GM21825 (cell line): Measurements from ENCODE around the gene SAMHD1.
"Not testable (repeated sequence)": the region's sequence is repeated elsewhere in the genome, so short reads cannot be mapped to it uniquely, and the experiment has no call there.

Experiments used
- ATAC-seq: cut with Tn5 transposase; IDR thresholded peaks from one replicate; pipeline ENCODE4 v1.9.1; 2021; ENCODE audit warnings: mild to moderate bottlenecking, moderate library complexity; ENCODE audit not compliant: unreplicated experiment

Gene SAMHD1

DNA sequence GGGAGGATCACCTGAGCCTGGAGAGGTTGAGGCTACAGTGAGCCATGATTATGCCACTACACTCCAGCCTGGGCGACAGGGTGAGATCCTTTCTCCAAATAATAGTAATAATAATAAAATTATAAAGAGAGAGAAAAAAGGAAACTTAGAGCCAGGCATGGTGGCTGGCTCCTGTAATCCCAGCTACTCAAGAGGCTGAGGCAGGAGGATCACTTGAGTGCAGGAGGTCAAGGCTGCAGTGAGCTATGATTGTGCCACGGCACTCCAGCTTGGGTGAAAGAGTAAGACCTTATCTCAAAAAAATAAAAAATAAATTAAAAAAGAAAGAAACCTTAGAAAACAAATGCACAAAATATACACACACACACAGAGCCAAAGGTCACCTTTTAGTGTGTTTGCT is 5.2 kb upstream of the SAMHD1 start:
- ATAC-seq: no peak

DNA sequence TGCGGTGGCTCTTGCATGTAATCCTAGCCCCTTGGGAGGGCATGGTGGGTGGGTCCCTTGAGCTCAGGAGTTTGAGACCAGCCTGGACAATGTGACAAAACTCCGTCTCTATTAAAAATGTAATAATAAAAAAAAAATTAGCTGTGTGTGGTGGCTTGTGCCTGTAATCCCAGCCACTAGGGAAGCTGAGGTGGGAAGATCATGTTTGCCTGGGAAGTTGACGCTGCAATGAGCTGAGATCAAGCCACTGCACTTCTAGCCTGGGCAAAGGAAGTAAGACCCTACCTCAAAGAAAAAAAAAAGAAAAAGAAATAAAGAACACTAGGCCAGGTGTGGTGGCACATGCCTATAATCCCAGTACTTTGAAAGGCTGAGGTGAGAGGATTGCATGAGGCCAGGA is 4.5 kb upstream of the SAMHD1 start:
- ATAC-seq: no peak

DNA sequence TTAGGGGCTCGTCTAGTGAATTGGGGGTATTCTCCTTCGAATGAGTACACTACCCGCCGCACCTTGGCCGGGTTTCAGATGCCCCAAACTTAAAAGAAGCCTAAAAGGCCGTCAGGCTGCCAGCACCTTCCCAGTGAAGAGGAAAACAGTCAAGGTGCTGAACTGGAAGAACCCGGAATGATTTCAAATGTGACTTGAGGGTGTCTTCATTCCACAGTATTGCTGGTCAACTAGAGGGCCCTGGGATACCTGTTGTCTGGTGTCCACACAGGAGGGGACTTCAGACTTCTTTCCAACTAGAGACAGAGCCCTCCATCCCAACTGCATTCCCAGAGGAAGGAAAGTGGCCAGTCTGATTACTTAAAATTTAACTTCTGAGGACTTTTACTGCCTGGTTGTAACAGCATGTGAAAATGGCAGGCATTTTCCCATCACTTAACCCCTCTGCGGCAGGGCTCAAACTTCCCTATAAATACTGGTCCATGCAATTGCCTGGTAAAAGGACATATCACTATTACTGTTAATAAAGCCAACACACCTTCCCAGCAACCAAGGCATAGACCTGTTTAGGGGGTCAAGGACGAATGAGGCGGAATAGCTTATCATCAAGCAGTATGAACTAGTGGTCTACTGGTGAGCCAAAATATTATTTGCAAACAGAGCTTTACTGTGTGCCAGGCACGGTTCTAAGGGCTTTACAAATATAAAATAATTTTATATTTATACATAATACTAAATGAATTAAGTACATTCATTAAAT is 651 bp upstream of the SAMHD1 start:
- no peak for ATAC-seq

DNA sequence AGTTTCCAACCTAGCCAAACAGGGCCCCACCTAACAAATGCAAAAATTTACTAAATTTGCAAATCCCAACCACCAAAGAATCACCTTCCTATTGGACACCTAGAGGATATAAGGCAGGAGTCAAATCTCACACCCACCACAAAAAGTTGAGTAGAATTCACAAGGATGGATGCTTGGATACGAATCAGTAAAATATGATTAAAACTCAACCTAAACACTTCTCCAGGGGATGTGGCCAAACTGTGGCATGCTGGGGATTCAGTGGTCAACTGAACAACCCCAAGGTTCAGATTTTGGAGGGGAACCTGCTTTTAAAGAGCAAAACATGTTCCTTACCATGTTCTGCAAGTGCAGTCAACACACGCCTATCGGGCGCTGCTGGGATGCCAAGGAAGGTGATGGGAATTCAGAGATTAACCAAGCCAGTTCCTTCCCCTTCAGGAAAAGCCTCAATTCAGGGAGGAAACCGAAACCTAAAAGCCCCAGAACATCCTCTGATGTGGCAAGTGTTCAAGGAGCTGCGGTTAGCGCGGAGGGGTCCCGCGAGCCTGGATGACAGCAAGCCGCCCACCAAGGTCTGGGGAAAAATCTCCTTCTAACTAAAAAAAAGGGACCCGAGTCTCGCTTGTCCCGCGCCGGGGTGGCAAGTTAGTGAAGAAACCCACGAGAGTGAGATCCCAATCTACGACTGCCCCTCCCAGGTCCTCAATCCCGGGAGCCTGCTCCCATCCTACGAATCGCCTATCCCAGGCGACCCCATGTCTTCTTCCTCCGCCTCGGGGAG is 902 bp downstream of the SAMHD1 start:
- no peak for ATAC-seq

DNA sequence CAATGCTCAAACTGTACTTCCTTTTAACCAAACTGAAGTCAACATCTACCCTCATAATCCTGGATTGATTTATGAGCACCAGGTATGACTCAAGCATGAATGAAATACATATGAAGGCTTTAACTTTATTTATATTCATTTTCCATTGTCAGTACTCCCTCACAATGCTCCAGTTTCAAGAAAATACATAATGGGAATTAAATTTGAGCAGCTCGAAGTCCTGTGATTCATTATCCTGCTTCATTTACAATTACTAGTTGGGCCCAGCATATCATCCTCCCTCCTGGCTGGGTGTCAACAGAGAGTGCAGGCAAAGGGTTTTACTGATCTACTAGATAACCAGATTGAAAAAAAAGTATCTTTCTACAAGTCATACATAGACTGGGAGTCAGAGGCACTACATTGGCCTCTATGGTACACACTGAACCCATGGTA is 10.1 kb downstream of the SAMHD1 start:
- ATAC-seq: no peak

DNA sequence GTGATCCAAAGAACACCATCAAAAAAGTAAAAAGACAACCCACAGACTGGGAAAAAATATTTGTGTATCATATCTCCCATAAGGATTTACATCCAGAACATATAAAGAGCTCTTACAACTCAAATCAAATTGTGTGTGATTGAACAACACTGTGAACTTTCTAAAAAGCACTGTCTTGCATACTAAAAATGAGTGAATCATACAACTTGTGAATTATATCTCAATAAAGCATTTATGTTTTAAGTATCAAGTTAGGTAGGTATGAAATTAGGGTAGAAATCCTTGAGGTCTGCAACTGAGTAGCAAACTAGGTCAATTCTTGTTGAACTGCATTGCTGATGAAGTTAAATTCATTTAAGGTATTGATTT is 14.1 kb downstream of the SAMHD1 start:
- no peak for ATAC-seq

DNA sequence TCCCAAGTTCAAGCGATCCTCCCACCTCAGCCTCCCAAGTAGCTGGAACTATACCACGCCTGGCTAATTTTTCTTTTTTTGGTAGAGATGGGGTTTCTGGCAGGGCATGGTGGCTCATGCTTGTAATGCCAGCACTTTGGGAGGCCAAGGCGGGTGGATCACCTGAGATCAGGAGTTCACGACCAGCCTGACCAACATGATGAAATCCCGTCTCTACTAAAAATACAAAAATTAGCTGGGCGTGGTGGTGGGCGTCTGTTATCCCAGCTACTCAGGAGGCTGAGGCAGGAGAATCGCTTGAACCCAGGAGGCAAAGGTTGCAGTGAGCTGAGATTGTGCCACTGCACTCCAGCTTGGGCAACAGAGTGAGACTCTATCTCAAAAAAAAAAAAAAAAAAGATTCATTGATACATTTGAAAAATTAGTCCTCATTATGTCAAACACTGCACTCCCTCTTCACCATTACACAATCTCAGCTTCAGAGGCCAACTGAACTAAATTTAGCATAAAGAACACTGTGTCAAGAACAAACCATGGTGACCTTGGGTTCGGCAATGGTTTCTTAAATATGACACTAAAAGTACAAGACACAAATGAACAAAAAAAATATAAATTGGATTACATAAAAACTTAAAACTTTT is 14.6 kb downstream of the SAMHD1 start:
- ATAC-seq: not testable (repeated sequence)

DNA sequence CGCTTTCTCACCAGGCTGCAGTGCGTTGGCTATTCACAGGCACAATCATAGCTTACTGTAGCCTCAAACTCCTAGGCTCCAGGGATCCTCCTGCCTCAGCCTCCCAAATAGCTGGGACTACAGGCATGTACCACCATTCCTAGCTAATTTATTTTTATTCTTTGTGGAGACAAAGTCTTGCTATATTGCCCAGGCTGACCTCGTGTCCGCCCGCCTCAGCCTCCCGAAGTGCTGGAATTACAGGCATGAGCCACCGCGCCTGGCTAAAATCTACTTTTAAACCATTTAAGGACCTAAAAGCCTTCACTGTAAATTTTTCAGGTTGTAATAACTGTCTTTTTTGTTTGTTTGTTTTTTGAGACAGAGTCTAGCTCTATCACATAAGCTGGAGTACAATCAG is 15.2 kb downstream of the SAMHD1 start:
- no peak for ATAC-seq

DNA sequence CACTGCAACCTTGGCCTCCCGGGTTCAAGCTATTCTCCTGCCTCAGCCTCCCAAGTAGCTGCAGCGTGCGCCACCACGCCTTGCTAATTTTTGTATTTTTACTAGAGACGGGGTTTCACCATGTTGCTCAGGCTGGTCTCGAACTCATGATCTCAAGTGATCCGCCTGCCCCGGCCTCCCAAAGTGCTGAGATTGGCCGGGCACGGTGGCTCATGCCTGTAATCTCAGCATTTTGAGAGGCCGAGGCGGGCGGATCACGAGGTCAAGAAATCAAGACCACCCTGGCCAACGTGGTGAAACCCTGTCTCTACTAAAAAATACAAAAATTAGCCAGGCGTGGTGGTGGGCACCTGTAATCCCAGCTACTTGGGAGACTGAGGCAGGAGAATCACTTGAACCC is 17.9 kb downstream of the SAMHD1 start:
- not testable (repeated sequence) for ATAC-seq

DNA sequence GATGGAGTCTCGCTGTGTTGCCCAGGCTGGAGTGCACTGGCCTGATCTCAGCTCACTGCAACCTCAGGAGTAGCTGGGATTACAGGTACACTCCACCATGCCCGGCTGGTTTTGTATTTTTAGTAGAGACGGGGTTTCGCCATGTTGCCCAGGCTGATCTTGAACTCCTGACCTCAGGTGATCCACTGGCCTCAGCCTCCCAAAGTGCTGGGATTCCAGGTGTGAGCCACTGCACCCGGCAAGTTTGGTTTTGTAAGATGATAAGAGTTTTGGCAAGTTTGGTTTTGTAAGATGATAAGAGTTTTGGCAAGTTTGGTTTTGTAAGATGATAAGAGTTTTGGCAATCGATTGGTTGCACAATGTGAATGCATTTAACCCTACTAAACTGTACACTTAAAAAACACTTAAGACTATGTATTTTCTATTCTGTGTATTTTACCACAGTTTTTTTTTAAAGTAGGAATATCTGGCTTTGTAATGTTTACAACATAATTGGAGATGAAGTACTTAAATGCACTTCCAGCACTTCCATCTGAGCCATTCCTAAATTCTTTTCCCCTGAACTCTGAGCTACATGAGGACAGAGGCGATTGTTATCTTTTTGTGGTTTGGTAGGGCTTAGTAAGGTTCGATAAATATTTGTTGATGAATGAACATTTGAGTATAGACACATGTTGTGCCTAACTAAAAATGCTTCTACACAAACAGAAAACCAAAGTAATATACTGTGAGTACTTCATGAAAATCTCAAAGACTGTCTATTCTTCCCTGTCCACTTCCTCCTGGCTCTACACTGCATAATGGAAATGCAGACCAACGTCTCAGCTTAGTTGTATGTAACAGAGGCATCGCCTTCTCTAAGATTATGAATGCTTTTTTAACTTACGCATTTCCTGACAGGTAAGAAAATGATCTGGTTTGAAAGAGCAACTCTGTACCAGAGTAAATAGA is 18.8 kb downstream of the SAMHD1 start:
- no peak for ATAC-seq

DNA sequence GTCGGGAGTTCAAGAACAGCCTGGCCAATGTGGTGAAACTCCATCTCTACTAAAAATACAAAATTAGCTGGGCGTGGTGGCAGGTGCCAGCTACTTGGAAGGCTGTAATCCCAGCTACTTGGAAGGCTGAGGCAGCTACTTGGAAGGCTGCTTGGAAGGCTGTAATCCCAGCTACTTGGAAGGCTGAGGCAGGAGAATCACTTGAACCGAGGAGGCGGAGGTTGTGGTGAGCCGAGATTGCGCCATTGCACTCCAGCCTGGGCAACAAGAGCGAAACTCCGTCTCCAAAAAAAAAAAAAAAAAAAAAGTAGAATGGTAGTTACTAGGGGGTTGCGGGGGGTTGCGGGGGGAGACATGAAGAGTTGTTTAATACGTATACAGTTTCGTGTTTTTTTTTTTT is 19.4 kb downstream of the SAMHD1 start:
- ATAC-seq: not testable (repeated sequence)

DNA sequence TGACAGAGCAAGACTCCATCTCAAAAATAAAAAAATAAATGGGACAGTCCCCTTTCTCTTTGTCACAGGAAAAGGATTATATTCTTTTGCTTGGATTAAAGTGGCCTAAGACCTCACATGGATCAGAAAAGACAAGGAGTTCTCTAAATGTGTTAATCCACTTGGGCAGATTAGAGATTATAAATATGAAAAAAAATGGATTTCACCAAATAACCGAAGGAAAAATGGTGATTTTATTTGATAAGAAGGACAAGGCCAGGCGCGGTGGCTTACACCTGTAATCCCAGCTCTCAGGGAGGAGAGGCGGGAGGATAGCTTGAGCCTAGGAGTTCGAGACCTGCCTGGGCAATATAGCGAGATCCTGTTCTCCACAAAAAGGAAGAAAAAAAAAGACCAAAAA is 21.8 kb downstream of the SAMHD1 start:
- no peak for ATAC-seq

DNA sequence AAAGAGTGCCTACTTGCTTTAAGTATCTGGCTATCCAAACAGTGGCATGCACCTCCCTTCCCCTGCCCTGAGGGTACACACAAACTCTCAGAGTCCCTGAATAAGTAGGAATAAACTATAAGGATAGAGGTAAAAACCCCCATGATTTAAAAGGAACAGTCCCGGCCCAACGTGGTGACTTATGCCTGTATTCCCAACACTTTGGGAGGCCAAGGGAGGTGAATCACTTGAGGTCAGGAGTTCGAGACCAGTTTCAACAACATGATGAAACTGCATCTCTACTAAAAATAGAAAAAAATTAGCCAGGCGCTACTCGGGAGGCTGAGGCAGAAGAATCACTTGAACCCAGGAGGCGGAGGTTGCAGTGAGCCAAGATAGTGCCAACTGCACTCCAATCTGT is 22.2 kb downstream of the SAMHD1 start:
- ATAC-seq: no peak

DNA sequence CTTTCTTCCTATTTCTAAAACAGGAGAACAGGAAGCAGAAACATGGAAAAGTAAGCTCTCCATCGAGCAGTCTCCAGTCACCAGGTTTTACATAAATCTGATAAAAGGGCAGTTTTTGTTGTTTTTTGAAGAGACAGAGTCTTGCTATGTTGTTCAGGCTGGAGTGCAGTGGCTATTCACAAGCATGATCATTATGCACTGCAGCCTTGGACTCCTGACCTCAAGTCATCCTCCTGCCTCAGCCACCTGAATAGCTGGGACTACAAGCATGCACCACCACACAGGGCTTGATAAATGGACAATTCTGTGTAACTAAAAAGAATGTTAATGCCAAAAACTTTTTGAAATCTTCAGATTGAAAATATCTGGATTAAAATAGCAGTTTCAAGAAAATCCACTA is 23.8 kb downstream of the SAMHD1 start:
- ATAC-seq: no peak

DNA sequence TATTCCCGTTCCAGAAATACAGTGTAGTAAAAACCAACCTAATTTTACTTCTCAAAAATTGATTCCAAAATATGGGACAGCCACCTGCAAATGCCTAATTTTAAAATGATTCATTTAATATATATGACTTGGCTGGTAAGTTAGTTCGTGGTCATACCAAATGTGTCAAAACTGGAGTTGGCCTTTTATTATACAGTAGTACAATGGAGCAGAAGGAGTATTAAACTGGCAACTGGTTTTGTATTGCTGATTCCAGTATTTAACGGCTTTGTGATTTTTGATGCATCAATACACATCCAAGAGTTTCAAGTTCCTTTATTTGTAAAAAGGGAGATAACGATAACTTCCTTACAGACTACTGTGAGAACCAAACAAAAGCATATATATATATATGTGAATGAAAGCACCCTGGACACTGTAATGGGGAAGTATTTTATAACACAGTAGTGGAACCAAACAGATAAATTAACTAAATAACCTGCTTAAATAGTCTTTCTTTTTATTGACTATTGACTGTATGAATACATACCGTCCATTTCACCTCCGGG is 24.8 kb downstream of the SAMHD1 start:
- no peak for ATAC-seq

DNA sequence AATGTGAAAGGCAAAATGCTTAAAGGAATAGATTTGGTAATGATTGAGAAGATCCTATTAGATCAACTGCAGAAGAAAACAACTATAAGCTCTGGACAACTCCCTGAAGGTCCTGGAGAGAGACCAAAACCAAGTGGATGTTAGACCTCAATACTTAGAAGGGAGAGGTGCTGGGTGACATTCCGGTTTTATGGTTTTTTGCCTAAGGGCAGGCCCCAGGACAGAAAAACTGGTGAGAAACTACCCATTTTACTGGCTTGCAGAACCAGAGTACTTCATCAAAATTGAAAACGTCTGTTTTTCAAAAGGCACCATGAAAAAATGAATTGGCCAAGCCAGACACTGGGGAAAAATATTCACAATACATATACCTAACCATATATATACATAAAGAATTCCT is 26.3 kb downstream of the SAMHD1 start:
- no peak for ATAC-seq

DNA sequence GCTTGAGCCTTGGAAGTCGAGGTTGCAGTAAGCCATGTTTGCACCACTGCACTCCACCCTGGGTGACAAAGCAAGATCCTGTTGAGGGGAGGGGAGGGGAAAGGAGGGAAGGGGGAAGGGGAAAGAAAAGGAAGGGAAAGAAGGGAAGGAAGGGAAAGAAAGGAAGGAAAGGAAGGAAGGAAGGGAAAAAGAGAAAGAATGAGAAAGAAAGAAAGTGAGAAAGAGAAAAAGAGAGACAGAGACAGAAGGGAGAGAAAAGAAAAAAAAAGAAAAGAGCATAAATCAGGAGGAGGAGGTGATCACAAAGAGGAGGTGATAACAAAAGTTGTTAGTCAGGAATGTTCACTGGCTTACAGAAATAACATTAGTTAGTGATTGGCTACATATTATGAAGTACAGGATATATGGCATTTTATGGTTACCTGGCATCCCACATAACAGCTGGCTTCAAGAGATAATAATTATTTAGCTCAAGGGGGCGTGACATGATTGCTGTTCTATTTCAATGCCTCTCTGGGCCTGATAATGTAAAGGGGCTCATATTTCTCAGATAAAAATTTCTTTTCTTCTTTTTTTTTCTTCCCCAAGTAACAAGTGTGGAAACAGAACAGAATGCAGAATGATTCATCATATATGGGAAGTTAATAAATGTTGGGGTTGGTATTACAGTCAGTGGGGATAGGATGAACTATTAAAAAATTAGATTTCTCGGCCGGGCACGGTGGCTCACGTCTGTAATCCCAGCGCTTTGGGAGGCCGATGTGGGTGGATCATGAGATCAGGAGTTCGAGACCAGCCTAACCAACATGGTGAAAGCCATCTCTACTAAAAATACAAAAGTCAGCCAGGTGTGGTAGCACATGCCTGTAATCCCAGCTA is 27.1 kb downstream of the SAMHD1 start:
- ATAC-seq: no peak

DNA sequence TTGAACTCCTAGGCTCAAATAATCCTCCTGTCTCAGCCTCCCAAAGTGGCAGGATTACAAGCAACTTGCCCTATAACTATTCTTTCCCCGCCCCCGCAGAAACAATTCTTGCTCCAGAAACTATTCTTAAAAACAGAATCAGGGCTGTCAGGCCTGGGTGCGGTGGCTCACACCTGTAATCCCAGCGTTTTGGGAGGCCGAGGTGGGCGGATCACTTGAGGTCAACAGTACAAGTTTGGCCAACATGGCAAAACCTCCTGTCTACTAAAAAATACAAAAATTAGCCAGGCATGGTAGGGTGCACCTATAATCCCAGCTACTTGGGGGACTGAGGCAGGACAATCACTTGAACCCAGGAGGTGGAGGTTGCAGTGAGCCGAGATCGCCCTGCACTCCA is 31.2 kb downstream of the SAMHD1 start:
- ATAC-seq: no peak

DNA sequence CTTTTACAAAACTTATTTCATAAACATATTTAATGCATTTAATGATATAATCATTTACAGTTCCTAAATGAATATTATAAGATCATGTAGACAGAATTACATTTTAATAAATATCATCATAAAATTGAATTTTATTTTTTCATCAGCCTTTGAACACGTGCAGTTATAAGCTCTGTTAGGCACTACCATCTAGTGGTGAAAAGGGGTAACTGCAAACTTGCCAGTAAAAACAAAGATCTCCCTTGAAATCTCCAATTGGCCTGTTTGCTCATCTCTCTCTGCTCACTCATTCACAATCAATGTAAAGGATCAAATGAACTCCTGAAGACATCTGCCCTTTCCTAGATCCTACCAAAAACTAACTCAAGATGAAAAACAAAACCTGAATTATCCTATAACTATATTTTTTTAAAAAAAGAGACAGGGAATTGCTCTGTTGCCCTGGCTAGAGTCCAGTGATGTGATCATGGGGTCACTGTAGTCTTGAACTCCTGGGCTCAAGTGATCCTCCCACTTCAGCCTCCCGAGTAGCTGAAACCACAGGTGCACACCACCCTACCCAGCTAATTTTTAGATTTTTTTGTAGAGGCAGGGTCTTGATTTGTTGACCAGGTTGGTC is 31.7 kb downstream of the SAMHD1 start:
- no peak for ATAC-seq
